ENCODE data around the gene MYO16. TPM values are rescaled to one million over a fixed set of nuclear protein-coding genes. Genes with fewer than 3 reads are reported as not detected.

The MYO16 gene
- polyA plus RNA-seq, 2 of the 4 experiments (the other 2 are of a cell fraction), result 0.03 to 0.06 TPM

- Histone ChIP-seq H3K9me3 (no peaks in the 10 kb centered on the region), H3K27ac (peak overlapping the region; percentile 92 to 95; a peak in 4 of 6 replicates), H3K4me3 (no peak overlapping the region), H3K4me2 (no peak overlapping the region), H3K4me1 (peaks cover 76% of the 10 kb centered on the region)
- FAIRE-seq, result no peak
- TF ChIP-seq SMC3 (IDR thresholded peaks at IDR 0.05) (no peak), JUNB (IDR thresholded peaks at IDR 0.05) (no peak), REST (IDR thresholded peaks at IDR 0.05) (no peak), KDM5A (IDR thresholded peaks at IDR 0.05) (no peak), CTCF (IDR thresholded peaks at IDR 0.05) (no peak), ZC3H11A (IDR thresholded peaks at IDR 0.05) (no peak), FOSB (CRISPR knock-in tag; IDR thresholded peaks at IDR 0.05) (no peak), FOXS1 (CRISPR knock-in tag; IDR thresholded peaks at IDR 0.05) (no peak), HEYL (CRISPR knock-in tag; IDR thresholded peaks at IDR 0.05) (no peak), POLR2AphosphoS2 (conservative IDR thresholded peaks at IDR 0.05; ENCODE audit: low read length) (no peak), RCOR1 (IDR thresholded peaks at IDR 0.05; ENCODE audit: low read depth, low read length) (no peak), ZFP36 (IDR thresholded peaks at IDR 0.05; ENCODE audit: borderline replicate concordance, partially characterized antibody) (no peak), MYC (IDR thresholded peaks at IDR 0.05; ENCODE audit: borderline replicate concordance, low read length) (no peak), GATA3 (IDR thresholded peaks at IDR 0.05; ENCODE audit: borderline replicate concordance) (no peak), MAZ (IDR thresholded peaks at IDR 0.05; ENCODE audit: borderline replicate concordance, low read depth, low read length) (no peak), CHD4 (IDR thresholded peaks at IDR 0.05; ENCODE audit: borderline replicate concordance) (no peak), HOXA7 (CRISPR knock-in tag; IDR thresholded peaks at IDR 0.05) (no peak), ESRRA (IDR thresholded peaks at IDR 0.05; ENCODE audit: borderline replicate concordance, low read length) (no peak), TFCP2L1 (CRISPR knock-in tag; IDR thresholded peaks at IDR 0.05) (no peak), ZSCAN20 (CRISPR knock-in tag; IDR thresholded peaks at IDR 0.05) (no peak)
- WGBS (ENCODE audit: missing lambda C conversion rate), result 91% methylated on average over 3 of the region's 3 CpGs
- ChIA-PET CTCF (interaction anchor here (0.9 to 1.1 kb wide), 3 partner anchors 25 to 106 kb away, joined by 3 to 4 read pairs (median 3); no protein-coding TSS in a partner anchor), POLR2A (no interaction called here)
- no peak for ATAC-seq
- DNase-seq (ENCODE audit: low read depth in 1 of 2, low spot score in 1 of 2), result no peak
Observed at GRCh38 chr13:109158383-109158782, 529.0 kb downstream of the MYO16 start.

- DNase-seq (ENCODE audit: low read depth in 1 of 2, low spot score in 1 of 2) (no peak), FAIRE-seq (no peak), ATAC-seq (no peak)
- Histone ChIP-seq H3K4me3 (no peak overlapping the region), H3K27ac (peak overlapping the region; percentile 92 to 95), H3K4me2 (0 out of 3 replicates have a peak overlapping the region, but pooled peaks have one; percentile 17), H3K9me3 (no peaks in the 10 kb centered on the region), H3K4me1 (peaks cover 63% of the 10 kb centered on the region)
- TF ChIP-seq JUNB (IDR thresholded peaks at IDR 0.05) (no peak), RARB (CRISPR knock-in tag; IDR thresholded peaks at IDR 0.05) (no peak), USF2 (IDR thresholded peaks at IDR 0.05) (no peak), MYC (IDR thresholded peaks at IDR 0.05; ENCODE audit: borderline replicate concordance, low read length) (no peak)
- WGBS (ENCODE audit: missing lambda C conversion rate), result 86% methylated on average over 14 of the region's 14 CpGs
- CTCF ChIA-PET, result interaction anchor here (1.4 kb wide), 1 partner anchor 14 kb away, joined by 4 read pairs; no protein-coding TSS in a partner anchor
- POLR2A ChIA-PET, result no interaction called here
Observed at GRCh38 chr13:109159650-109160309, 530.4 kb downstream of the MYO16 start.
